B cell (primary cell): ENCODE results near the gene DIS3L. TPM values are rescaled to one million over a fixed set of nuclear protein-coding genes. Genes with fewer than 3 reads are reported as not detected.

ENCODE experiments used
- ATAC-seq: fragments of 200-7000 bp; cut with Tn5 transposase; one replicate; pipeline ENCODE4 v1.10.0; 2021; ENCODE audit warnings: low read depth, mild to moderate bottlenecking, moderate number of reproducible peaks, moderate library complexity
- CTCF ChIA-PET: fragments of 350-600 bp; sonication (Branson Sonifier 250); formaldehyde crosslinking; loops from one replicate; lab custom pipeline; 2021; ENCODE audit warnings: antibody characterized with exemption, inconsistent platforms; lab: Charles Lee
- POLR2A ChIA-PET: fragments of 350-600 bp; sonication (Branson Sonifier 250); formaldehyde crosslinking; loops from one replicate; lab custom pipeline; 2021; ENCODE audit warnings: antibody characterized with exemption; lab: Charles Lee
- DNase-seq: peaks from one replicate; pipeline ENCODE4 v3.0.0; 2013
- H2AFZ ChIP-seq: 2 replicates; pipeline ENCODE4 v1.6.1; 2012; ENCODE audit warnings: mild to moderate bottlenecking, low read depth, low read length; ENCODE audit not compliant: insufficient read depth, poor library complexity, severe bottlenecking
- H3K27ac ChIP-seq, 2 donors: 1 replicate in 1 of 2; 2 replicates in 1 of 2; pipeline ENCODE4 v1.5.1; 2012 to 2013; ENCODE audit warnings: low read length in 2 of 2, mild to moderate bottlenecking in 2 of 2, moderate library complexity in 1 of 2
- H3K27me3 ChIP-seq, 4 experiments: fragments of 200-600 bp in 1 of 4; sonication (generic) in 1 of 4; replicated peaks in 1 of 4; 1 replicate in 2 of 4; 2 replicates in 2 of 4; pipeline versions ENCODE4 v1.6.1 to v1.7.0; 2013 to 2016; ENCODE audit warnings: low read length in 3 of 4, mild to moderate bottlenecking in 2 of 4, mixed read lengths in 1 of 4, moderate library complexity in 1 of 4; ENCODE audit not compliant: insufficient read depth in 4 of 4, control insufficient read depth in 3 of 4; ENCODE audit errors: control extremely low read depth in 1 of 4
- H3K36me3 ChIP-seq, 2 experiments: replicated peaks in 1 of 2; 1 replicate in 1 of 2; 2 replicates in 1 of 2; pipeline versions ENCODE4 v1.6.1 to v1.7.1; 2013; ENCODE audit warnings: low read length in 1 of 2; ENCODE audit not compliant: insufficient read depth in 2 of 2, control insufficient read depth in 1 of 2; ENCODE audit errors: control extremely low read depth in 1 of 2, extremely low read depth in 1 of 2
- H3K4me1 ChIP-seq, 2 donors: fragments of 200-600 bp in 1 of 2; sonication (generic) in 1 of 2; 1 replicate in 1 of 2; 2 replicates in 1 of 2; pipeline versions ENCODE4 v1.5.1 to v1.6.1; 2013 to 2017; ENCODE audit warnings: low read length in 2 of 2; ENCODE audit not compliant: control insufficient read depth in 2 of 2, insufficient read depth in 2 of 2
- H3K4me2 ChIP-seq: replicated peaks from 2 replicates; pipeline ENCODE3; 2012; ENCODE audit warnings: mild to moderate bottlenecking, low read depth, low read length; ENCODE audit not compliant: poor library complexity, severe bottlenecking
- H3K4me3 ChIP-seq, 5 experiments: fragments of 200-600 bp in 1 of 5; sonication (generic) in 1 of 5; 1 replicate in 3 of 5; 2 replicates in 2 of 5; pipeline versions ENCODE4 v1.5.1 to v1.7.0; 2011 to 2016; ENCODE audit warnings: low read length in 4 of 5, mild to moderate bottlenecking in 4 of 5, low read depth in 2 of 5, control low read depth in 1 of 5, moderate library complexity in 1 of 5; ENCODE audit not compliant: insufficient read depth in 1 of 5; ENCODE audit errors: control extremely low read depth in 1 of 5, extremely low read depth in 1 of 5
- H3K79me2 ChIP-seq: fragments of 200-600 bp; sonication (generic); one replicate; pipeline ENCODE4 v1.6.0; 2016; ENCODE audit warnings: low read length; ENCODE audit not compliant: control insufficient read depth, insufficient read depth
- H3K9ac ChIP-seq: fragments of 200-600 bp; sonication (generic); 2 replicates; pipeline ENCODE4 v1.6.1; 2017; ENCODE audit warnings: mild to moderate bottlenecking, low read length, moderate library complexity
- H3K9me3 ChIP-seq, 3 donors: one replicate each; pipeline versions ENCODE4 v1.6.1 to v1.7.1; 2013; ENCODE audit warnings: low read length in 2 of 3; ENCODE audit not compliant: control insufficient read depth in 2 of 3, insufficient read depth in 1 of 3; ENCODE audit errors: control extremely low read depth in 1 of 3
- H4K20me1 ChIP-seq: 2 replicates; pipeline ENCODE4 v1.6.0; 2012; ENCODE audit warnings: mild to moderate bottlenecking, low read length; ENCODE audit not compliant: insufficient read depth, control insufficient read depth, poor library complexity, severe bottlenecking
- H3K27ac Mint-ChIP-seq: one replicate; pipeline ENCODE4 v1.8.0; 2021; ENCODE audit warnings: mixed read lengths
- H3K27me3 Mint-ChIP-seq: one replicate; pipeline ENCODE4 v1.8.0; 2021; ENCODE audit warnings: mixed read lengths
- H3K4me1 Mint-ChIP-seq: one replicate; pipeline ENCODE4 v1.8.0; 2021; ENCODE audit warnings: mixed read lengths
- H3K4me3 Mint-ChIP-seq: one replicate; pipeline ENCODE4 v1.8.0; 2021; ENCODE audit warnings: mixed read lengths
- H3K9me3 Mint-ChIP-seq: one replicate; pipeline ENCODE4 v1.8.0; 2022; ENCODE audit warnings: mixed read lengths; ENCODE audit not compliant: insufficient read depth
- CTCF ChIP-seq: fragments of 200-600 bp; IDR thresholded peaks from one replicate; pipeline ENCODE4 v1.8.0; 2022; ENCODE audit warnings: antibody characterized with exemption, mild to moderate bottlenecking
- EZH2 ChIP-seq: IDR thresholded peaks from 2 replicates; pipeline ENCODE4 v1.6.1; 2012; ENCODE audit warnings: borderline replicate concordance, low read depth, mild to moderate bottlenecking, moderate library complexity, low read length; ENCODE audit not compliant: insufficient read depth, poor library complexity, severe bottlenecking
- WGBS: methylation state at CpG from one replicate; pipeline ENCODE4 v1.1.5; 2013; ENCODE audit warnings: missing lambda C conversion rate; ENCODE audit not compliant: insufficient coverage; 5-methylcytosine and 5-hydroxymethylcytosine counted together
- intact Hi-C: fragments of 100-400 bp; cut with micrococcal nuclease; formaldehyde crosslinking; loops from one replicate; pipeline ENCODE4 v1.10.0; 2022
- polyA plus RNA-seq: library from polyadenylated mRNA; depleted of rRNA; stranded (reverse); fragments of >200 nt; gene quantifications from 2 replicates; pipeline ENCODE4 v1.2.3, GENCODE V29; 2012
- total RNA-seq, 2 donors: library from RNA; stranded (reverse); fragments of 120-200 nt in 1 of 2; gene quantifications; 1 replicate in 1 of 2; 2 replicates in 1 of 2; pipeline versions ENCODE4 v1.2.3 to v1.2.4, GENCODE V29; 2013 to 2022

Gene DIS3L
- total and polyA plus RNA-seq, 2 donors (not counting 1 experiment from before 2014, with no cell fraction given): 13.2 to 43.9 TPM

GRCh38 chr15:66309828-66310227, 16.5 kb downstream of the DIS3L start:
- no peaks in the 10 kb centered on the region for H3K79me2 ChIP-seq
- H3K27me3 Mint-ChIP-seq: no peaks in the 10 kb centered on the region
- H3K27ac ChIP-seq: no peak overlapping the region
- no peak overlapping the region for H3K27ac Mint-ChIP-seq
- WGBS: 95% methylated on average over 3 of the region's 3 CpGs
- no peak overlapping the region for H3K9ac ChIP-seq
- H3K36me3 ChIP-seq: peaks cover 20 to 56% of the 10 kb centered on the region in 2 experiments
- TF ChIP-seq EZH2: no peak
- TF ChIP-seq CTCF: no peak
- no peak overlapping the region for H3K4me3 Mint-ChIP-seq
- no peak overlapping the region for H3K4me2 ChIP-seq
- H3K4me3 ChIP-seq: no peak overlapping the region
- no peak overlapping the region for H2AFZ ChIP-seq
- ATAC-seq: no peak
- no peaks in the 10 kb centered on the region for H3K9me3 Mint-ChIP-seq
- no peaks in the 10 kb centered on the region for H3K27me3 ChIP-seq
- intact Hi-C loops: no loop called here
- no peak for DNase-seq
- no peaks in the 10 kb centered on the region for H4K20me1 ChIP-seq
- ChIA-PET POLR2A (no interaction called here), CTCF (no interaction called here)
- H3K9me3 ChIP-seq: no peaks in the 10 kb centered on the region
- H3K4me1 ChIP-seq: no peaks in the 10 kb centered on the region
- H3K4me1 Mint-ChIP-seq: no peaks in the 10 kb centered on the region

GRCh38 chr15:66310786-66311185, 17.4 kb downstream of the DIS3L start:
- Histone ChIP-seq H3K4me1 (no peaks in the 10 kb centered on the region), H2AFZ (no peak overlapping the region), H3K79me2 (no peaks in the 10 kb centered on the region), H3K9ac (no peak overlapping the region), H3K4me2 (no peak overlapping the region), H3K36me3 (peaks cover 20 to 63% of the 10 kb centered on the region in 2 experiments), H3K27me3 (no peaks in the 10 kb centered on the region), H3K27ac (no peak overlapping the region), H4K20me1 (no peaks in the 10 kb centered on the region), H3K9me3 (no peaks in the 10 kb centered on the region), H3K4me3 (no peak overlapping the region)
- TF ChIP-seq EZH2 (no peak), CTCF (no peak)
- no peak overlapping the region for H3K4me3 Mint-ChIP-seq
- DNase-seq (no peak), ATAC-seq (no peak)
- CTCF ChIA-PET: no interaction called here
- 100% methylated on average over 2 of the region's 2 CpGs for WGBS
- no peaks in the 10 kb centered on the region for H3K4me1 Mint-ChIP-seq
- POLR2A ChIA-PET: no interaction called here
- no peak overlapping the region for H3K27ac Mint-ChIP-seq
- no peaks in the 10 kb centered on the region for H3K27me3 Mint-ChIP-seq
- H3K9me3 Mint-ChIP-seq: no peaks in the 10 kb centered on the region
- intact Hi-C loops: no loop called here
